Mesothelial cell of epicardium (in vitro differentiated cells): ENCODE measurements around the gene C17orf78. TPM values are rescaled to one million over a fixed set of nuclear protein-coding genes. Genes with fewer than 3 reads are reported as not detected.
"Not testable (repeated sequence)": the region's sequence is repeated elsewhere in the genome, so short reads cannot be mapped to it uniquely, and the experiment has no call there.

Experiments
- DNase-seq, 2 experiments: peaks; one replicate each; pipeline ENCODE4 v3.0.0; 2021; ENCODE audit warnings: low spot score in 2 of 2; ENCODE audit not compliant: unreplicated experiment in 2 of 2
- H3K27ac Mint-ChIP-seq: 2 replicates; pipeline ENCODE4 v1.8.0; 2021; ENCODE audit warnings: mixed read lengths
- H3K27me3 Mint-ChIP-seq: 2 replicates; pipeline ENCODE4 v1.8.0; 2021; ENCODE audit warnings: low read depth, mixed read lengths
- H3K36me3 Mint-ChIP-seq: 2 replicates; pipeline ENCODE4 v1.8.0; 2021; ENCODE audit warnings: mixed read lengths
- H3K4me1 Mint-ChIP-seq: 2 replicates; pipeline ENCODE4 v1.8.0; 2021; ENCODE audit warnings: mixed read lengths
- H3K4me3 Mint-ChIP-seq: 2 replicates; pipeline ENCODE4 v1.8.0; 2021; ENCODE audit warnings: mild to moderate bottlenecking, moderate library complexity, mixed read lengths
- H3K9me3 Mint-ChIP-seq: 2 replicates; pipeline ENCODE4 v1.8.0; 2021; ENCODE audit warnings: mixed read lengths
- CTCF ChIP-seq: fragments of 200-600 bp; sonication (generic); IDR thresholded peaks from one replicate; pipeline ENCODE4 v1.5.0; 2021; ENCODE audit warnings: antibody characterized with exemption; ENCODE audit not compliant: unreplicated experiment
- total RNA-seq: library from RNA; stranded (reverse); gene quantifications from 3 replicates; pipeline ENCODE4 v1.2.1, GENCODE V29; 2021

C17orf78 gene
- total RNA-seq, 1 donor from 2014 or later, result not detected

DNA sequence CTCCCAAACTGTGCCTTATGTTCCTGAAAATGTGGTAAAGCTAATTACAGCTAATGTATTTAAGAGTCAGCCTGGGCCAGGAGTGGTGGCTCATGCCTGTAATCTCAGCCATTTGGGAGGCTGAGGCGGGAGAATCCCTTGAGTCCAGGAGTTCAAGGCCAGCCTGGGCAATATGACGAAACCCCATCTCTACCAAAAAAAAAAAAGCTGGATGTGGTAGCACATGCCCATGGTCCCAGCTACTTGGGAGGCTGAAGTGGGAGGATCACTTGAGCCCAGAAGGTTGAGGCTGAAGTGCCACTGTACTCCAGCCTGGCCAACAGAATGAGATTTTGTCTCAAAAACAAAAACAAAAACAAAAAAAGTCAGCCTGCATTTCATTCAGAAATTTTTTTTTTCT is 33.2 kb upstream of the C17orf78 start:
- DNase-seq, result no peak
- Mint-ChIP-seq H3K27me3 (no peaks in the 10 kb centered on the region), H3K27ac (no peak overlapping the region), H3K9me3 (peaks cover 12% of the 10 kb centered on the region), H3K36me3 (peaks cover 27% of the 10 kb centered on the region), H3K4me3 (no peak overlapping the region), H3K4me1 (no peaks in the 10 kb centered on the region)
- TF ChIP-seq CTCF, result no peak

DNA sequence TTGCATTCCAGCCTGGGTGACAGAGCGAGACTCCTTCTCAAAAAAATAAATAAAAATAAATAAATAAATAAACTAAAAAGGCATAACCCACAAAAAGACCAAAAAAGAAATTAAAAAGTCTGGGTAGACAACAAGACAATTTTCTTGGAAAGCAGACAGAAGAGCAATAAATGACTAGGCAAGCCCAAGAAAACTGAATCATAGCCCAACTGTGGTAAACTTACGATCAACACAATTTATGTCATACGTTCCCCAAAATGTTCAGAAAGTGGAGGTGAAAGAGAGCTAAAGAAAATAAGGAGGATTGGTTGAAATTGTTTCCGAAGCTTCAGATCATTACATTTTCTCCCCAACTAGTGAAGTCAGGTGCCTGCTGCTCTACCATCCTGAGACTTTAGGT is 31.3 kb upstream of the C17orf78 start:
- no peaks in the 10 kb centered on the region for H3K4me1 Mint-ChIP-seq

DNA sequence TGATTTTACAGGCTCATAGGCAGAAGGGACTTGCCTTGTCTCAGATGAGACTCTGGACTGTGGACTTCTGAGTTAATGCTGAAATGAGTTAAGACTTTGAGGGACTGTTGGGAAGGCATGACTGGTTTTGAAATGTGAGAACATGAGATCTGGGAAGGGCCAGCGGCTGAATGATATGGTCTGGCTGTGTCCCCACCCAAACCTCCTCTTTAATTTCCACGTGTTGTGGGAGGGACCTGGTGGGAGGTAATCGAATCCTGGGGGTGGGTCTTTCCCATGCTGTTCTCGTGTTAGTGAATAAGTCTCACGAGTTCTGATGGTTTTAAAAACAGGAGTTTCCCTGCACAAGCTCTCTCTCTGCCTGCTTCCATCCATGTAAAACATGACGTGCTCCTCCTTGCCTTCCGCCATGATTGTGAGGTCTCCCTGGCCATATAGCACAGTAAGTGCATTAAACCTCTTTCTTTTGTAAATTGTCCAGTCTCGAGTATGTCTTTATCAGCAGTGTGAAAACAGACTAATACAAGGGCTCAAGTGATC is 28.9 kb upstream of the C17orf78 start:
- H3K9me3 Mint-ChIP-seq, result peaks cover 12% of the 10 kb centered on the region
- DNase-seq, H3K4me3 Mint-ChIP-seq: not testable (repeated sequence)

More for the DNA sequence above, 31.3 kb upstream of the C17orf78 start:
- no peak for TF ChIP-seq CTCF
- peaks cover 30% of the 10 kb centered on the region for H3K36me3 Mint-ChIP-seq
- H3K9me3 Mint-ChIP-seq, result peaks cover 12% of the 10 kb centered on the region
- H3K27ac Mint-ChIP-seq, result no peak overlapping the region
- no peaks in the 10 kb centered on the region for H3K27me3 Mint-ChIP-seq
- no peak overlapping the region for H3K4me3 Mint-ChIP-seq
- DNase-seq, result no peak

DNA sequence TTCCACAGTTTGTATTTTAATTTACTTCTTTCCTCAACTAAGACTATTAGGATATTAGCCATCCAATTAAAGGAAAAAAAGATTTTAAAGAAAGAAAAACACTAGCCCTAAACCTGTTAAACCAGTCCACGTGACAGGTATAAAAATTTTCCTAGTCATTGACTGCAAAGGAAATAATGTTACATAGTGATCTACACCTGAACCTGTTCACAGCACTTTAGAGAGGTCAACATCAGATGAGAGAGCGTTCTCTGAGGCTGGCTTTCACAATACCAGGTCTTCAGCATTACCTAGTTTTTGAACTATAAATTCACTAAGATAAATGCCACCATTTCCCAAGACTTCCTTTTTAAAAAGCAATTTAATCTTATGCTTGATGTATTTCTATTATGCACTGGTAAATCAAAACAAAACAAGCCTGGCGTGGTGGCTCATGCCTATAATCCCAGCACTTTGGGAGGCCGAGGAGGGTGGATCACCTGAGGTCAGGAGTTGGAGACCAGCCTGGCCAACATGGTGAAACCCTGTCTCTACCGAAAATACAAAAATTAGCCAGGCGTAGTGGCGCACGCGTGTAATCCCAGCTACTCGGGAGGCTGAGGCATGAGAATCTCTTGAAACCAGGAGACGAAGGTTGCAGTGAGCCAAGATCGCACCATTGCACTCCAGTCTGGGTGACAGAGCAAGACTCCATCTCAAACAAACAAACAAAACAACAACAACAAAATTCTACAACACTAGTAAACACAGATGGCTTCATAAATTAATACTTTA is 18.8 kb upstream of the C17orf78 start:
- not testable (repeated sequence) for H3K9me3 Mint-ChIP-seq, DNase-seq, H3K36me3 Mint-ChIP-seq, H3K27me3 Mint-ChIP-seq
- Mint-ChIP-seq H3K4me3 (peak overlapping the region; percentile 84), H3K4me1 (peaks cover 45% of the 10 kb centered on the region), H3K27ac (peak overlapping the region; percentile 62)

More for the DNA sequence above, 28.9 kb upstream of the C17orf78 start:
- not testable (repeated sequence) for H3K4me1 Mint-ChIP-seq, H3K27me3 Mint-ChIP-seq, H3K27ac Mint-ChIP-seq
- H3K36me3 Mint-ChIP-seq, result peaks cover 28% of the 10 kb centered on the region

- Mint-ChIP-seq H3K9me3 (no peaks in the 10 kb centered on the region), H3K36me3 (no peaks in the 10 kb centered on the region), H3K27me3 (no peaks in the 10 kb centered on the region), H3K4me3 (peak overlapping the region; percentile 84), H3K4me1 (peaks cover 47% of the 10 kb centered on the region), H3K27ac (peak overlapping the region; percentile 87)
- TF ChIP-seq CTCF, result no peak
- peak; percentile 49 to 76 for DNase-seq
These were observed 17.5 kb upstream of the C17orf78 start for GRCh38 chr17:37358098-37358829.

DNA sequence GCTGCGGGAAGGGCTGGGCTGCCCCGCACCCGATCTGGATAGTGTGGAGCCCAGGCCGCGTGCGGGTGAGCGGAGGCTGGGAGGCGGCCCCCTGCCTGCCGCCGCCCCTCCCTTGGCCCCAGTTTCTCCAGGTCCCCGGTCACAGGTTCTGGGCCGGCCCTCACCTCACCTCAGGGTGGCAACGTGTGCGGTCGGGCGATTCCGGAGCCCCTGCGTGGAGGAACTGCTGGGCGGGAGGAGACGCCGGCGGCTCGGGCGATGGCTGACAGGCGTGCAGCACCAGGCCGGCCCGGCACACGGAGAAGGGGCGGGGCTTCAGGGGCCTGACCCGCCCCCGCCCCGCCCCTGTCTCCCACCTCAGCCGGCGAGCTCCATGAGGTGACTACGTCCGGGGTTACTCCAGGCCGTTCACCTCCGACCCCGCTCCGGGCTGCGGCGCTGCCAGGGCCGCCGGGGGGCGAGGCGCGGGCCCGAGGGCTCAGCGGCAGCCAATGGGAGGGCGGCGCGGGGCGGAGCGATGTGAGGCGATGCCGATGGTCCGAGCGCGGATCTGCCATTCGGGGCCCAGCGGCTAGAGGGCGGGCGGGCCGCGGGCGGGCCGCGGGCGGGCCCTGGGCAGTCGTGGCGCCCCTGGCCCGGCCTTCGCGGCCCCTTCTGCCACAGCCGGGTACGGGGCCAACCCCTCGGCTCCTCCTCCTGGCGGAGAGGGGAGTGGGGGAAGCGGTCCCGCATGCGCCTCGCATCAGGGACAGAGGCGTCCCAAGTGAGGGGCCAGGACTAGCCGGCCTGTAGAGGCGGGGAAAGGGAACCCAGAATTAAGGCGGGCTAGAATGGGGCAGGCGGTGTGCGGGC is 16.7 kb upstream of the C17orf78 start:
- TF ChIP-seq CTCF, result no peak
- no peaks in the 10 kb centered on the region for H3K36me3 Mint-ChIP-seq
- H3K27ac Mint-ChIP-seq, result peak overlapping the region; percentile 87
- H3K9me3 Mint-ChIP-seq, result no peaks in the 10 kb centered on the region
- H3K4me1 Mint-ChIP-seq, result peaks cover 47% of the 10 kb centered on the region
- H3K27me3 Mint-ChIP-seq, result no peaks in the 10 kb centered on the region
- H3K4me3 Mint-ChIP-seq, result peak overlapping the region; percentile 84
- peak; percentile 70 to 77 for DNase-seq
